ENCODE results near the gene CREG1.

DNA sequence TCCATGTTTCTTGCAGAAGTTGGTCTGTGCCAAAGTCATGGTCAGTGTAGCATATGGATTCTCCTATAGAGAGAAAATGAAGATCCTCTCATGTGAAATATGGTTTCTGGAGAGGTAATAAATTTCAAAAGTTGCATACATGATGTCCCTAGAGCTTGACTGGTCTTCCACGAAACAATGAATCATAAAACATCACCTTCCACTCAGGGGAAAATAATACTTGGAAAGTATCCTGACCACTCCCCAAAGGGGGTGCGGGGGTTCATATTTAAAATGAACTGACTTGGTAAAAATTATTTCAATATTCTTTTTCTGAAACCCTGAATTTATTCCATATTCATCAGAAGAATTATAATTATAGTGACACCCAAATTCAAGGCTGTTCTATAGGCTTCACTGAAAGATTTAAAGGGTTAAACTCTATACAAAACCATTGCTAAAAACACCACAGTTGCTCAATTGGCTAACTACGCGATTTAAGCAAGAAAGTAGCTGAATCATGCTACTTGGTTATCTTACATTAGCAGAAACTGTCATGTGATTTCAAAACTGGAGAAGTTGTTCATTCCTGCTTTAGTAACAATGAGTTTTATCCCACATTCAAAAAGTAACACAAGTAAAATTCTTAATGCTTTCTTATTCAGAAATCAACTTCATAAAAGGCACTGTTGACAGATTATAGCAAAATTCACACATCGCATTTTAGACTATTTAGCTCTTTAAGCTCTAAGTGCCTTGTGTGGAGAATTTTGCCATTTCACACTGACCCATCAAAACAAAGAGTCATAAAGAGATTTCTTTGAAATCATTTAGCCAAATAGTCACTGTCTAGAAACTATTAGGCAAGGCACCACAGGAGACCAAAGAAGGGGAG, 5.3 kb downstream of the CREG1 start:
- TF ChIP-seq YY1 (tag by site-specific recombination; IDR thresholded peaks at IDR 0.05): no peak
- TF ChIP-seq, protein P1, sequence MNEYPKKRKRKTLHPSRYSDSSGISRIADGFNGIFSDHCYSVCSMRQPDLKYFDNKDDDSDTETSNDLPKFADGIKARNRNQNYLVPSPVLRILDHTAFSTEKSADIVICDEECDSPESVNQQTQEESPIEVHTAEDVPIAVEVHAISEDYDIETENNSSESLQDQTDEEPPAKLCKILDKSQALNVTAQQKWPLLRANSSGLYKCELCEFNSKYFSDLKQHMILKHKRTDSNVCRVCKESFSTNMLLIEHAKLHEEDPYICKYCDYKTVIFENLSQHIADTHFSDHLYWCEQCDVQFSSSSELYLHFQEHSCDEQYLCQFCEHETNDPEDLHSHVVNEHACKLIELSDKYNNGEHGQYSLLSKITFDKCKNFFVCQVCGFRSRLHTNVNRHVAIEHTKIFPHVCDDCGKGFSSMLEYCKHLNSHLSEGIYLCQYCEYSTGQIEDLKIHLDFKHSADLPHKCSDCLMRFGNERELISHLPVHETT (tag by site-specific recombination; IDR thresholded peaks at IDR 0.05): no peak
- TF ChIP-seq, protein P2, sequence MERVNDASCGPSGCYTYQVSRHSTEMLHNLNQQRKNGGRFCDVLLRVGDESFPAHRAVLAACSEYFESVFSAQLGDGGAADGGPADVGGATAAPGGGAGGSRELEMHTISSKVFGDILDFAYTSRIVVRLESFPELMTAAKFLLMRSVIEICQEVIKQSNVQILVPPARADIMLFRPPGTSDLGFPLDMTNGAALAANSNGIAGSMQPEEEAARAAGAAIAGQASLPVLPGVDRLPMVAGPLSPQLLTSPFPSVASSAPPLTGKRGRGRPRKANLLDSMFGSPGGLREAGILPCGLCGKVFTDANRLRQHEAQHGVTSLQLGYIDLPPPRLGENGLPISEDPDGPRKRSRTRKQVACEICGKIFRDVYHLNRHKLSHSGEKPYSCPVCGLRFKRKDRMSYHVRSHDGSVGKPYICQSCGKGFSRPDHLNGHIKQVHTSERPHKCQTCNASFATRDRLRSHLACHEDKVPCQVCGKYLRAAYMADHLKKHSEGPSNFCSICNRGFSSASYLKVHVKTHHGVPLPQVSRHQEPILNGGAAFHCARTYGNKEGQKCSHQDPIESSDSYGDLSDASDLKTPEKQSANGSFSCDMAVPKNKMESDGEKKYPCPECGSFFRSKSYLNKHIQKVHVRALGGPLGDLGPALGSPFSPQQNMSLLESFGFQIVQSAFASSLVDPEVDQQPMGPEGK (tag by site-specific recombination; IDR thresholded peaks at IDR 0.05): no peak
